Hypothalamus (tissue), 51 donors: ENCODE data around the gene IBA57.

ENCODE experiments used
- DNase-seq, 51 donors: peaks; one replicate each; lab custom pipeline; 2025; lab: John Stamatoyannopoulos, UW

IBA57 gene

DNA sequence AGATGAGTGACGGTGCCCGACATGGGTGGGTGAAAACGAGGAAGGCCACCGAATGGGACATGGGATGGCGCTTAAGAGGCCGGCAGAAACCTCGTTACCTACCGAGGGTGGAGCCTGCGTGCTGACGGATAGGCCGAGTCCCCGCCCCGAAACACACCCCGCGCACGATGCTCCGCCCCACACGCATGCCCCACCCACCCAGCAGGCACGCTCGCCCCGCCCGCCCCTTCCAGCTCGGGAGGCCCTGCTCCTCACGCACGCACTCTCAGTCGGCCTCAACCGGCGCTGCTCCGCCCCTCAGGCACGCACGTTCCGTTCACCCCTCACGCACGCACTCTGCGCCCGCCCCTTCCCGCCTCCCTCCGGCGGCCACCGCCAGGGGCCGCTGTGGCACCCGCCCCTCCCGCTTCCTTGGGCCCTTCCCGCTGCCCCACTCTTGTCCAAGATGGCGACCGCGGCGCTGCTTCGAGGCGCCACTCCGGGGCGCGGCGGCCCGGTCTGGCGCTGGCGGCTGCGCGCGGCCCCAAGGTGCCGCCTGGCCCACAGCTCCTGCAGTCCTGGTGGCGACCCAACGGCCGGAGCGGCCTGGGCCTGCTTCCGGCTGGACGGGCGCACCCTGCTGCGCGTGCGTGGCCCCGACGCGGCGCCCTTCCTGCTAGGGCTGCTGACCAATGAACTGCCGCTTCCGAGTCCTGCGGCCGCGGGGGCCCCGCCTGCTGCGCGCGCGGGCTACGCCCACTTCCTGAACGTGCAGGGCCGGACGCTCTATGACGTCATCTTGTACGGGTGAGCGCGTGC lies at the start of gene IBA57:
Gene IBA57, plus strand, starts transcription at position 433 of the 798 bp plus-strand sequence. Its CDS starts 13 bp downstream, at position 446.
- DNase-seq, result peak; percentile 90 to 100 (median 98)

DNA sequence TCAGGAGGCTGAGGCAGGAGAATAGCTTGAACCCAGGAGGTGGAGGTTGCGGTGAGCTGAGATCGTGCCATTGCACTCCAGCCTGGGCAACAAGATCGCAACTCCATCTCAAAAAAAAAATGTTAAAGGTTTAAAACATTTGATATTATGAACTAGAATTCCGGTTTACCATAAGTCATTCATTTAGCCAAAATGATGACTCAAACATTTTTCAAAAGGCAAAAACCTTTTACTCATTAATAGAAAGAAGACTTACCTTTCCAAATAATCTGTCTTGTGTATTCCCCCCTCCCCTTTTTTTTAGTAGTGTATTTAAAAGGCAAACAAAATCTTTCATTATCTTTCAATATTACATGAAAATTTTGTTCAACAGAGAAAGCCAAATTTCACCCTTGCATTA lies 48.3 kb upstream of the IBA57 start:
- DNase-seq, result no peak

DNA sequence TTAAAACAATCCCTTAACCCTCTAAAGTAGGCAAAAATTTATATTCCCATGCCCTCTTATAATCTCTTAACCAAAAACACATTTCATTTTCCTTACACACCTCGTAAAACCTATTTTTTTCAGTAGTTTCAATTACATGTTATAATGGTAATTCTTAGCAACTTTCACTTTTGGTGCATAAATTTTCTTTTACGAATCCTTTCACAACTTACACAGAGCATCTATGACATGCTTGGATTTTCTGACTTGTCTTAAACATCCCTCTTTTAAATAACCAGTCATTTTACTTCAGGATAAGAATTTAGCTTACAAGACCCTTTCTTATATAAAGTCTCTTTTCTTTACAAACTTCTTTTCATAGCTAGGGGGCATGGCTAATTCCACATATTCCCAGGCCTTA lies 47.6 kb upstream of the IBA57 start:
- DNase-seq, result no peak

DNA sequence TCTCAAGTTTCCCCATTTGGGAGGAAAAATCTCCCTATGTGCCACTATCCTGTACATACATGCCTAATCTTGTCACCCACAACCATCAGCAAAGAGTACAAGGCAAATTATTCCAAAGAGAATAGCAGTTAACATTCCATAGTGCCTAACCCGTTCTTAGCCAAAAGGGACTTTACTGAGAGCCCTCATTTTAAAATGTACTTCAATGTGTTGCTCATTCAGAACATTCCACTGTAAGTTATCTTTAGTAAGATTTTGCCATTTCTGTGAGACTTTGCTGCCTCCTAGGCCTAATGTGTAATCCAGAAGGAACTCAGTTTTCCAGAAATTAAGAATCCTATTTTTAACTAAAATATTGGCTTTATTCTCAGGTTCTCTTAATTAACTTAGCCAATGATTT lies 45.3 kb upstream of the IBA57 start:
- DNase-seq, result no peak

DNA sequence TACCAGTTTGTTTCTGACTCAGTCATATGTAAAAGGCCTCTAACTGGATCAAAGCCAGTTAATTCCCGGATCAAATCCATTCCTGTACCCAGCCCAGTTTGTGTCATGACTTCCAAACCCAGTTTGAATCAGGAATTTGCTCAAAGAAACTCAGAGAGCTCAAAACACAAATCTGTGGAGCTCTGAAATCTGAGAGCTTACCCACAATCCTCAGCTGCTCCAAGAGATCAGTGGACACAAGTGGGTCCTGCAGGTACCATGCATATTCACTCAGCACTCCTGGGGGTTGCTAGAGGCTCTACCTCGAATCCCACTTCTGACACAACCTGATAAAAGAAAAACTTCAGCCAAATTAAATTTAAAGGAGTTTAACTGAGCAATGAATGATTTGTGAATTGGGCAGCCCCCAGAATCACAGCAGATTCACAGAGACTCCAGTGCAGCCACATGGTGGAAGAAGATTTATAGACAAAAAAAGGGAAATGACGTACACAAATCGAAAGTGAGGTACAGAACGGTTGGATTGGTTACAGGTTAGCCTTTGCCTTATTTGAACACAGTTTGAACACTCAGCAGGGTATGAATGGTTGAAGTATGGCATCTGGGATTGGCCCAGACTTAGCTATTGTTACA lies 44.6 kb upstream of the IBA57 start:
- DNase-seq, result no peak

DNA sequence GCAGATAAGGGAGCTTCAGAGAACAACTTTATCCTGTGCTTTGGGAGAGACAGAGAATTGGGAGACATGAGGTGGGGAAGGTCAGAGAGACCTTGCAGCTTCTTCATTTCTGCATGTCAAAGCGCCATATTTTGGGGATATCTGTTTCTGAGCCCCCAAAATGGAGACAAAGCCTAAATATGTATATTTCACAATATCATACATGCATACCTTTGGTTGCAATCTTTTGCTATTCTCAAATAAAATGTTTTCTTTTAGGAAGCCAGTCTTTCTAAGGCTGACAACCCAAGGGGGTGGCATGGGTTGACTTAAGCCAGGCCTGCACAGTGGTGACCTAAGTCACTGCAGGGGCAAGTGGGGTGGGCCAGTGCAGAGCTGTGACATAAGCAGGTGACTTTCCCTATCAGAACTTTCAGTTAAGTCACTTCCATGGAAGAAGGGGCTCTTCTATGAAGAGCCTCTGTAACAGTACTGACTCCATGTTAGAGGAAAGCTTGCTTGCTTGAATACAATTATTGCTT lies 42.6 kb upstream of the IBA57 start:
- no peak for DNase-seq

DNA sequence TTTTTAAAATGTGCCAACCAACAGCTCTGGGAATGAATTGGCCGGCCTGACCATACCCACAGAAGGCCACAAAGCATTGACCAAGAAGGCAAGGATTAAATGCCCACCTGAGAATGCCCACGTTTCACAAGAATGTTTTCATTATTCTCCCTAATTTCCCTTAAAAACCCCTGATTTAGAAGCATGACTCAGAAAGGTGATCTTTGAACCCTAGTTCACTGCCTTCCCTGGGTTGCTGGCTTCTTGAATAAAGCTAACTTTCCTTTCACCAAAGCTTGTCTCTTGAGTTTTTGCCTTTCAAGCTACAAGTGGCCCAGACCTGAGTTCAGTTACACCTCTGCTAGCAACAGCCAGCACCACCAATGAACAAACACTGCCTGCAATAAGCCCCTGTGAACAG lies 42.1 kb upstream of the IBA57 start:
- no peak for DNase-seq

DNA sequence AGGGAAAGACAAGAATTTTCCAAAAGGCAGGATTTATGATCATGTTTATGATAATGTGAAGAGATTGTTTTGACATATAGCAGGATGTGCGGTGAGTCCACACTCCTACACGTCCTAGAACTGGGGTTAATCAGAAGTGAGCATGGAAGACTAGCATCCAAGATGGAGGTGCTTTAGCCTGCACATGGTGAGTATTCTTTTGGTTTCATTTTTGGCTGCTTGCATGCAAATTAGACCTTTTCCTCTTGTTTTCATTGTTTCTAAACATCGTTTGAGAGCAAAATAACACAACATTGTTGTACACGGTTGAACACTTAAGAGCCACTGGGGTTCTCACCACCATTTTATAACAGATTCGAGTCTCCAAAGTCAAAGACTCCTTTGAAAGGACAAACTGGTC lies 40.4 kb upstream of the IBA57 start:
- no peak for DNase-seq

DNA sequence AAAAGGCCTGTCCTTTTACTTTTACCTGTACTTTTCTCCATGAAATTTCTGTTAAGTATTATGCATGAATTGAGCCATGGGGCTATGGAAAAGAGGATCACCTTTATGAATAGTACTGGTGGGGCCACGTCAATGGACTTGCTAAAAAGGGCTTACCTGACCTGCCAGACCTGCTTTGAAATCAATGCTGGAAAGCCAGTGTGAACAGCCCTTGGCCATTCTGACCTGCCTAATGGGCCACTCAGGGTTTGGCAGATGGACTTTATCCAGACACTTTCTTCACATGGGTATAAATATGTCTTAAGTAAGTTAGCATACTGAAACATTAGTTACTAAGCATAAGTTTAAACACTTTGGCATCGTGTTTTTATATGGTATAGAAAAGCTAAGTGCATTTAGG lies 33.8 kb upstream of the IBA57 start:
- no peak for DNase-seq

DNA sequence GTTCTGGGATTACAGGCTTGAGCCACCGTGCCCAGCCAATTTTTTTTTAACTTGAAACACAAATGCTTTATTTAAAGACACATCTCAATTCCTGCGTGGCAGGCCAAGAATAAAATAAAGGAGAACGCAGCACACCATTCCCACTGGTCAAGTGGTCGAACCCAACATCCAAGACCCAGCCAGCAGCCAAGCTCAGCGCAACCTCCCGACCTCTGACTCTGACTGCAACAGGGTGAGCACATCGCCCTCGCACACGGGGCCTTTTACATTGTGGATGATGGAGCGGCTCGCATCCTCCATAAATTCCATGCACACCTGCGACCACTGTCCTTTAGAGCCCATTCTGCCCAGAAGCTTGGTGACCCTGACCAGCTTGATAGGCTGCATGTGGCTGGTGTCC lies 31.0 kb upstream of the IBA57 start:
- DNase-seq, result no peak

DNA sequence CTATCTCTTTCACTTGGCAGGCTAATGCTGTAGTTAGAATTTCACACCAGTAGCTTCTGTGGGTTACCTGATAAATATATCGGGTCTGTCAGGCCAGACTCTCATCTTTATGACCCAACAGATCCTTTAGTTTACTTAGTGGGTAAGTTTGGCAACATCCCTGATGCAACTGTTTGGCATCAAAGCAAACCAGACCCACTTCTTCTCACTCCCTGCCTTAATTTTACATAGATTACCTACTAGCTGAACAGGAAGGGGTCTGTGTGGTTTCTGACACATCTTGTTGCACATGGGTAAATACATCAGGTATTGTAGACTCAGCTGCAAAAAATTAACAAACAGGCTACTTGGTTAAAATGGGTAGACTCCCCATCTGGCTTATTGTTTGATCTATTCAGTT lies 28.7 kb upstream of the IBA57 start:
- DNase-seq, result no peak

DNA sequence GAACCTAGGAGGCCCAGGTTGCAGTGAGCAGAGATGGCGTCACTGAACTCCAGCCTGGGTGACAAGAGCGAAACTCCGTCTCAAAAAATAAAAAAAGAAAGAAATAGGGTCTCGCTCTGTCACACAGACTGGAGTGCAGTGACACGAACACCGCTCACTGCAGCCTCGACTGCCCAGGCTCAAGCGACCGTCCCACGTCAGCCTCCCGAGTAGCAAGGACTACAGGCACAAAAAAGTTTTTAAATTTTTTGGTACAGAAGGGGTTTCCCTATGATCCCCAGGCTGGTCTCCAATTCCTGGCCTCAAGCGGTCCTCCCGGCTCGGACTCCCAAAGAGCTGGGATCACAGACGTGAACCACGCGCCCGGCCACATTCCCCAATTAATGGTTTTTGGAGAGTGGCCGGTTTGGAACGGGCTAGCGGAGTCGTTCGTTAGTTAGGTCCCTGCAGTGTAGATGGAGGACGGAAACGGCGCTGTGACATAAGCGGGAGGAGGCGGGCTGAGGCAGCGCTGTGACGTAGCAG lies 26.1 kb upstream of the IBA57 start:
- no peak for DNase-seq

DNA sequence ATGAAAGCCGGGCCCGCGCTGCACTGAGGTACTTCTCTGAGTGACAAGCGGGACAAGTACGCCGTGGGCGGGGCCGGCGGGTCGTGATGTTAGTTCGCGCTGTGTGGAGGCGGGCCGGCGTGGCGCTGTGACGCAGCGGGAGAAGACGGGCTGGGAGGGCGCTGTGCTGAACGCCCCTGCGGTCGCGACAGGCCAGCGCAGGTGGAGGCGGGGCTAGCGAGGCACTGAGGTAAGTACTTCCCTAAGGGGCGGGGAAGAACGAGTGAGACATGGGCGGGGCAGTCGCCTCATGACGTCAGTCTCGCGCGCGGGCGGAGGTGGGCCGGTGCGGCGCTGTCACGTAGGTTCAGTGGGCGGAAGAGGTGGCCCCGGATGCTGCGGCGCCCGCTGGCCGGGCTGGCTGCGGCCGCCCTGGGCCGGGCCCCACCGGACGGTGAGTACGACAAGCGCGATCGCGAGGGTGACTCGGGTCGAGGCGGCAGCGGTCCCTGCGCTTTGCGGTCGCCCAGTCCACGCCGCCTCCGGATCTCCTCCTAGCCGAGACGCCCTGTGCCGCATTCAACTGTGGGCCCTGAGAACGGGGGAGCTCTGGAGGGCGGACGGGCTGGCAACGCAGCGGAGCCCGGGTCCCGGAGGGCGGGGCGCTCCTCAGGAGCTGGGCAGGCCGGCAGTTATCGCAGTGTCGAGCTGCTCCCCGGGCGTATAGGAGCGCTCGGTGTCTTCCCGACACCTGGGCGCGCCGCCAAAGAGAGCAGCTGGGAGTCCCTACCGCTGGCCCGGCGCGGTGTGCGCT lies 25.5 kb upstream of the IBA57 start, which contains the start of gene GUK1:
Gene GUK1, plus strand, starts transcription at position 349 of the 793 bp plus-strand sequence. Its CDS starts 24 bp downstream, at position 373.
- DNase-seq, result peak; percentile 63 to 100 (median 98)

DNA sequence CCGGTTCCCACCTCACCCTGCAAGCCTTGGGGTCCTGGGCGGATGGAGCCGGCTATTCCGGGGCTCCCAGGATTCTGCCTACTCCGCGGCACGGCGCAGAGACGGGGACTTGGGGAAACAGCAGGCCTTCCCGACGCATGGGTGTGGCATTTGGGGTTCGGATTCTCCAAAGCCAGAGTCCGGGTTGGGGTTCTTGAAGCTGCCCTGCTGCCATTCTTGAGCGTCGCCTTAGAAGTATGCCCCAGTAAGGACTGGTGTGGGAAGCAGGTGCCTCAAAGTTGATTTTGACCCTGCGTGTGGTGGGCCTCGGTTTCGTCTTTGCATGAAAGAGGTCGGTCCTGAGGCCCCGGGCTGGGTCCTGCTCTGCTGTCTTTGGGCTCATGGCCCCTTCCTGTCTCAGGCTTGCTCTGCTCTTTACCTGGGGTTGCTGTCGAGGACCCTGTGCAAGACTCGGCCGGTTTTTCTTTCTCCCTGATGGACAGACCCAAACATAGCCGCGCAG lies 24.8 kb upstream of the IBA57 start:
- DNase-seq, result no peak

DNA sequence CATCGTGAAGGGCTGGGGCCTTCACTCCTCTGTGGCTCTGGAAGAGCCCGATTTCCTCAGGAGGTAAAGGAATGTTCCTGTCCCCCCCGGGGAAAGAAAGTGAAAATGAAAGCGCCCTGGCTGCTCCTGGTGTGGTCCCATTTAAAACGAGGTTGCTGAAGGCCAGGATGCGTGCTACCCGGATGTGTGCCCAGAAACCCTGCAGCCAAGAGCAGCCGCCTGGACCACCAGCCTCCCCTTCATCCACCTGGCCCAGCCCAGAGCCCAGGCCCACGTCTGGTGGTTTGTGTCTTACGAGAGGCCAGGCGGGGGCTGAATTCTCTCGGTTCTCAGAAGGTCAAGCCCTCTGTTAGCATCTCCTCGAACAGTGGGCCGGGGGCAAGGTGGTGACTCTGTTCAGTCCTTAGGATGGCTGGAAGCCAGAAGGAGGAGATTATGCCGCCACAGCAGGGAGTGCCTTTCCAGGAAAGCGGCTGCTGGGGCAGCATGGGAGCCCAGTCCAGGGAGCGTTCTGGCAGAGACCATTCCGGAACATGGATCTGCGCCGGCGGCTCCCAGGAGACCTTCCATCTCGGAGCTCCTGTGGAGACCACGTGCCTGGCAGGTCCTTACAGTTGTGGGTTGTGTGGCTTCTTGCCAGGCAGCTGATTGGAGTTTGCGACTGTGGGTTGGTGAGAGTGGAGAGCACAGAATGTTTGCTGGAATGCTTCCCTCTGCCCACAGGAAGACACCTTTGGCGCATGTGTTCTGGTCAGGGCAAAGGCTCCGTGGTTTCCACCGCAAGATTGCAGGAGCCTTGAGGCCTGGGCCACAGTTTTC lies 24.2 kb upstream of the IBA57 start:
- DNase-seq, result peak in 2 of 51 donors; percentile 28 to 29

DNA sequence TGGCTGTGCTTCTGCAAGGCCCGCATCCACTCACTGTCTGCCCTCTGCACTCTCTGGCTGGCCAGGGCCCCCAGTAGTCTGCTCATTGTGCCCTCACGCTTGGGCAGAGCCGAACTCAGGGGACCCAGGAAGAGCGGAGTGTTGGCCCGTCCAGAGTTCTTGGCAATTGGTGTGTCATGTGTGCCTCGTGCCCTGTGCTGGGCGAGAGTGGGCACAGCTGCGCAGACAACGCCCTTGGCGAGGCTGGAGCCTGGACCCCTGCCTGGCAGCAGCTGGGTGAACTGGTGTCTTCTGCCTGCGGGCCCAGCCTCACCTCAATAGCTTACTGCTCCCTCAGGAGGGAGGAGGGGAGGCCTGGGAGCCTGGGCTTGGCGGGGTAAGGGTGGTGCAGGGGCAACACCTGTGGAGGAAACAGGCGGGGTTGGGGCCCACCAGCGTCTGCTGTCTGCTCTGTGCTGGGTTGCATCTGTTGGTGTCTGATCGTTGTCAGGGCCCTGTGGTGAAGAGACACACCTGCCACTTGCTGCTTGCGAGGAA lies 23.4 kb upstream of the IBA57 start:
- no peak for DNase-seq

DNA sequence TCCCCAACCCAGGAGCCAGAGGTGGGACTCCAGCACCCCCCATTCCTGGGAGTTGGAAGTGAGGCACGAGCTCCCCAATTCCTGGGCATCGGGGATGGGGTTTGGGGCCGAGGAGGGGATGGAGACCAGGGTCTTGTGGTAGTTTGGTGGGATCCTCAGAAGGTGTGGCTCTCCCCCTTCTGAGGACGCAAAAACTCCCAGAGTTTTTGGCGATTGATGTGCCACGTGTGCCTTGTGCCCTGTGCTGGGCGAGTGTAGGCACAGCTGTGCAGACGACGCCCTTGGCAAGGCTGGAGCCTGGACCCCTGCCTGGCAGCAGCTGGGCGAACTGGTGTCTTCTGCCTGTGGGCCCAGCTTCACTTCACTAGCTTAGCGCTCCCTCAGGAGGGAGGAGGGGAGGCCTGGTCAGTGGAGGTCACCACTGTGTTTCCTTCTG lies 22.9 kb upstream of the IBA57 start:
- DNase-seq, result peak in 5 of 51 donors; percentile 13 to 50 (median 31)

DNA sequence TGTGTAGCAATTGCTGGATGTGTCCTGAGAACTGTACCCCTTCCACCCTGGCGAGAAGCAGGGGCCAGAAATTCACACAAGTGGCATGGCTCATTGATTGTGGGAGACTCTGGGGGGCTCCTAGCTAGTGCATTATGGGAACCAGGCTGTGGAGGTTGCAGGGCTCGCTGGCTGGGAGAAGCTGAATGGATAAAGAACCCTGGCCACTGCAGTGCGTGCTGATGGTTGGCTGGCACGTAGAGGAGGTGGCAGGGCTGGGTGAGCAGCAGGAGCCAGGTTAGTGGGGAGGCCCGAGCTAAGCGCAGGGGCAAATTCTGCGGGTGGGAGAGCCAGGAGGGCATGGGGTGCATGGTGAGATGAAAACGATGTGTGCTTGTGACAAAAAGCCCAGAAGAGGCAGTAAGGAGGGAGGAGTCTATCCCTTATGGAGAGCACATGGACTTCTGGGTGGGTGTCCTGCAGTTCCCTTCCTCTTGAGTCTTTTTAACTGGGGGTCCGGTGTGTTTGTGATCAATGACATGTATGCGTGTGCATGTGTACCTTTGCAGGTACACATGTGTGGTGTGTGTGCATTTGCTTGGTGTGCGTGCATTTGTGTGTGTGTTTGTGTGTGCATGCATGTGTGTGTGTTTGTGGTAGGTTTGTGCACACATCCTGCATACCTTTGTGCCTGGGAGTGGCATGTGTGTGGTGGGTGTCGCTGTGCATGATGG lies 22.0 kb upstream of the IBA57 start:
- DNase-seq, result no peak
